ENCODE data around the gene PRDM16. TPM values are rescaled to one million over a fixed set of nuclear protein-coding genes. Genes with fewer than 3 reads are reported as not detected.

The PRDM16 gene
- polyA plus RNA-seq, 2 of the 4 experiments (the other 2 are of a cell fraction): 0.03 to 0.35 TPM

DNA sequence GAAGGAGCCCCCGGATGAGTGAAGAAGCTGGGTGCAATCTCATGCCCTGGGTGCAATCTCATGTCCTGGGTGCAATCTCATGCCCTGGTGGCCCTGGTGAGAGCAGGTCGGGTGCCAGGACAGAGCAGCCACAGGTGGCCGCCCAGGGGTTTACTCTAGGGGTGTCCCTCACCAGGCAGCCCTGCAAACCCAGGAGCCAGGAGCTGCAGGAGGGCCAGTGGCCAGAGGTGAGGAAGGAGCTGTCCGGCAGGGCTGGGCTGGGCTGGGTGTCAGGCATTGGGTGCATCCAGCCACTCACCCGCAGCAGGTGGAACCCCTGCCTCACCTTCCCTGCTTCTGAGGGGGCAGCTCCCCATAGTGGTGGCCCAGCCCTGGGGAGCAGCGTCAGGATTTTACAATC is 79.2 kb downstream of the PRDM16 start:
- Histone ChIP-seq H3K4me2 (no peak overlapping the region), H3K4me3 (no peak overlapping the region), H3K4me1 (no peaks in the 10 kb centered on the region), H3K9me3 (no peaks in the 10 kb centered on the region), H3K27ac (no peak overlapping the region)
- TF ChIP-seq NPAS2 (CRISPR knock-in tag; IDR thresholded peaks at IDR 0.05; ENCODE audit: borderline replicate concordance) (no peak), FOXS1 (CRISPR knock-in tag; IDR thresholded peaks at IDR 0.05) (no peak), MYC (IDR thresholded peaks at IDR 0.05; ENCODE audit: borderline replicate concordance, low read length) (no peak), HOXA7 (CRISPR knock-in tag; IDR thresholded peaks at IDR 0.05) (no peak), NR3C1 (IDR thresholded peaks at IDR 0.05) (no peak), RFX5 (IDR thresholded peaks at IDR 0.05) (no peak), JUNB (IDR thresholded peaks at IDR 0.05) (no peak)
- 17% methylated on average over 1 of the region's 6 CpGs for WGBS (ENCODE audit: missing lambda C conversion rate)
- ATAC-seq (no peak), FAIRE-seq (no peak), DNase-seq (ENCODE audit: low read depth in 1 of 2, low spot score in 1 of 2) (no peak)
- ChIA-PET CTCF (no interaction called here), POLR2A (no interaction called here)

GRCh38 chr1:3149277-3149676 is 80.3 kb downstream of the PRDM16 start:
- POLR2A ChIA-PET: no interaction called here
- FAIRE-seq: no peak

More at GRCh38 chr1:3149277-3149676, 80.3 kb downstream of the PRDM16 start:
- Histone ChIP-seq H3K4me1 (no peaks in the 10 kb centered on the region), H3K9me3 (no peaks in the 10 kb centered on the region), H3K4me3 (no peak overlapping the region), H3K27ac (no peak overlapping the region), H3K4me2 (no peak overlapping the region)
- WGBS (ENCODE audit: missing lambda C conversion rate): no CpG with 5 or more reads among the region's 8 CpGs
- no peak for DNase-seq (ENCODE audit: low read depth in 1 of 2, low spot score in 1 of 2)
- ATAC-seq: no peak
- TF ChIP-seq ZFP36 (IDR thresholded peaks at IDR 0.05; ENCODE audit: borderline replicate concordance, partially characterized antibody): no peak
- TF ChIP-seq BHLHE40 (IDR thresholded peaks at IDR 0.05; ENCODE audit: low read depth, low read length): no peak
- no peak for TF ChIP-seq RCOR1 (IDR thresholded peaks at IDR 0.05; ENCODE audit: low read depth, low read length)
- TF ChIP-seq ZSCAN20 (CRISPR knock-in tag; IDR thresholded peaks at IDR 0.05): no peak
- no peak for TF ChIP-seq PBX3 (IDR thresholded peaks at IDR 0.05)
- no peak for TF ChIP-seq HDAC2 (IDR thresholded peaks at IDR 0.05)
- TF ChIP-seq TFCP2L1 (CRISPR knock-in tag; IDR thresholded peaks at IDR 0.05): no peak
- TF ChIP-seq EHF (CRISPR knock-in tag; IDR thresholded peaks at IDR 0.05): no peak
- TF ChIP-seq, protein P1, sequence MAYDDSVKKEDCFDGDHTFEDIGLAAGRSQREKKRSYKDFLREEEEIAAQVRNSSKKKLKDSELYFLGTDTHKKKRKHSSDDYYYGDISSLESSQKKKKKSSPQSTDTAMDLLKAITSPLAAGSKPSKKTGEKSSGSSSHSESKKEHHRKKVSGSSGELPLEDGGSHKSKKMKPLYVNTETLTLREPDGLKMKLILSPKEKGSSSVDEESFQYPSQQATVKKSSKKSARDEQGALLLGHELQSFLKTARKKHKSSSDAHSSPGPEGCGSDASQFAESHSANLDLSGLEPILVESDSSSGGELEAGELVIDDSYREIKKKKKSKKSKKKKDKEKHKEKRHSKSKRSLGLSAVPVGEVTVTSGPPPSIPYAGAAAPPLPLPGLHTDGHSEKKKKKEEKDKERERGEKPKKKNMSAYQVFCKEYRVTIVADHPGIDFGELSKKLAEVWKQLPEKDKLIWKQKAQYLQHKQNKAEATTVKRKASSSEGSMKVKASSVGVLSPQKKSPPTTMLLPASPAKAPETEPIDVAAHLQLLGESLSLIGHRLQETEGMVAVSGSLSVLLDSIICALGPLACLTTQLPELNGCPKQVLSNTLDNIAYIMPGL (CRISPR knock-in tag; IDR thresholded peaks at IDR 0.05; ENCODE audit: borderline replicate concordance): no peak
- no peak for TF ChIP-seq CHD2 (IDR thresholded peaks at IDR 0.05; ENCODE audit: low read length, partially characterized antibody)
- no peak for TF ChIP-seq SMC3 (IDR thresholded peaks at IDR 0.05)
- TF ChIP-seq, protein P2, sequence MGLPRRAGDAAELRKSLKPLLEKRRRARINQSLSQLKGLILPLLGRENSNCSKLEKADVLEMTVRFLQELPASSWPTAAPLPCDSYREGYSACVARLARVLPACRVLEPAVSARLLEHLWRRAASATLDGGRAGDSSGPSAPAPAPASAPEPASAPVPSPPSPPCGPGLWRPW (IDR thresholded peaks at IDR 0.05): no peak
- TF ChIP-seq POLR2AphosphoS2 (conservative IDR thresholded peaks at IDR 0.05; ENCODE audit: low read length): no peak
- TF ChIP-seq CEBPB (IDR thresholded peaks at IDR 0.05): no peak
- TF ChIP-seq NR3C1 (IDR thresholded peaks at IDR 0.05): no peak
- no peak for TF ChIP-seq JUN (IDR thresholded peaks at IDR 0.05)
- TF ChIP-seq, protein P3, sequence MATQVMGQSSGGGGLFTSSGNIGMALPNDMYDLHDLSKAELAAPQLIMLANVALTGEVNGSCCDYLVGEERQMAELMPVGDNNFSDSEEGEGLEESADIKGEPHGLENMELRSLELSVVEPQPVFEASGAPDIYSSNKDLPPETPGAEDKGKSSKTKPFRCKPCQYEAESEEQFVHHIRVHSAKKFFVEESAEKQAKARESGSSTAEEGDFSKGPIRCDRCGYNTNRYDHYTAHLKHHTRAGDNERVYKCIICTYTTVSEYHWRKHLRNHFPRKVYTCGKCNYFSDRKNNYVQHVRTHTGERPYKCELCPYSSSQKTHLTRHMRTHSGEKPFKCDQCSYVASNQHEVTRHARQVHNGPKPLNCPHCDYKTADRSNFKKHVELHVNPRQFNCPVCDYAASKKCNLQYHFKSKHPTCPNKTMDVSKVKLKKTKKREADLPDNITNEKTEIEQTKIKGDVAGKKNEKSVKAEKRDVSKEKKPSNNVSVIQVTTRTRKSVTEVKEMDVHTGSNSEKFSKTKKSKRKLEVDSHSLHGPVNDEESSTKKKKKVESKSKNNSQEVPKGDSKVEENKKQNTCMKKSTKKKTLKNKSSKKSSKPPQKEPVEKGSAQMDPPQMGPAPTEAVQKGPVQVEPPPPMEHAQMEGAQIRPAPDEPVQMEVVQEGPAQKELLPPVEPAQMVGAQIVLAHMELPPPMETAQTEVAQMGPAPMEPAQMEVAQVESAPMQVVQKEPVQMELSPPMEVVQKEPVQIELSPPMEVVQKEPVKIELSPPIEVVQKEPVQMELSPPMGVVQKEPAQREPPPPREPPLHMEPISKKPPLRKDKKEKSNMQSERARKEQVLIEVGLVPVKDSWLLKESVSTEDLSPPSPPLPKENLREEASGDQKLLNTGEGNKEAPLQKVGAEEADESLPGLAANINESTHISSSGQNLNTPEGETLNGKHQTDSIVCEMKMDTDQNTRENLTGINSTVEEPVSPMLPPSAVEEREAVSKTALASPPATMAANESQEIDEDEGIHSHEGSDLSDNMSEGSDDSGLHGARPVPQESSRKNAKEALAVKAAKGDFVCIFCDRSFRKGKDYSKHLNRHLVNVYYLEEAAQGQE (IDR thresholded peaks at IDR 0.05): no peak
- TF ChIP-seq POLR2A (IDR thresholded peaks at IDR 0.05; ENCODE audit: low read length): no peak
- no peak for TF ChIP-seq PHF8 (IDR thresholded peaks at IDR 0.05; ENCODE audit: borderline replicate concordance, low read depth)
- TF ChIP-seq RNF2 (IDR thresholded peaks at IDR 0.05; ENCODE audit: borderline replicate concordance, low read depth): no peak
- CTCF ChIA-PET: no interaction called here

All from A549 (cell line).